Measurements from ENCODE around the gene DENND4C.
"Not testable (repeated sequence)": the region's sequence is repeated elsewhere in the genome, so short reads cannot be mapped to it uniquely, and the experiment has no call there.

Gene DENND4C

DNA sequence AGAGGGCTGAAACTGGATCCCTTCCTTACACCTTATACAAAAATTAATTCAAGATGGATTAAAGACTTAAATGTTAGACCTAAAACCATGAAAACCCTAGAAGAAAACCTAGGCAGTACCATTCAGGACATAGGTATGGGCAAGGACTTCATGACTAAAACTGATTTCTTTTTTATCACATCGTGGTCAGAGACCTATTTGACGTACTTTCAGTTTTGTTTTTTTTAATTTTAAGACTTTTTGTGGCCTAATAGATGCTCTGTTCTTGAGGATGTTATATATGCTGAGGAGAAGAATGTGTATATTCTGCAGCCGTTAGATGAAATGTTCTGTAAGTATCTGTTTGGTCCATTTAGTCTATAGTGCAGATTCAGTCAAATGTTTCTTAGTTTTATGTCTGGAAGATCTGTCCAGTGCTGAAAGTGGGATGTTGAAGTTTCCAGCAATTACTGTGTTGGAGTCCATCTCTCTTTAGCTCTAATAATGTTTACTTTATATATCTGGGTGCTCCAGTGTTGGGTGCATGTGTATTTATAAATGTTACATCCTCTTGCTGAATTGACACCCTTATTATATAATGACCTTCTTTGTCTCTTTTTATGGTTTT is 36.4 kb downstream of the DENND4C start:
- not testable (repeated sequence) for DNase-seq (ENCODE audit: low spot score)

DNA sequence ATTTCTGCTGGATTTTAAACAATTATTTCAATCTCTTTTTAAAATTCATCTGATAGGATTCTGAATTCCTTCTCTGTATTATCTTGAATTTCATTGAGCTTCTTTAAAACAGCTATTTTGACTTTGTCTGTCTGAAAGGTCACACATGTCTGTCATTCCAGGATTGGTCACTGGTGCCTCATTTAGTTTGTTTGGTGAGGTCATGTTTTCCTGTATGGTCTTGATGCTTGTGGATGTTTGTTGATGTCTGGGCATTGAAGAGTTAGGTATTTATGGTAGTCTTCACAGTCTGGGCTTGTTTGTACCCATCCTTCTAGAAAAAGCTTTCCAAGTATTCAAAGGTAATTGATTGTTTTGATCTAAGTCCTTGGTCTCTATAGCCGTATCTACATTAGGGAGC is 39.1 kb downstream of the DENND4C start:
- DNase-seq (ENCODE audit: low spot score), result no peak

- no peak for DNase-seq (ENCODE audit: low spot score)
Measured at GRCh38 chr9:19270421-19270949, 40.0 kb downstream of the DENND4C start.

DNA sequence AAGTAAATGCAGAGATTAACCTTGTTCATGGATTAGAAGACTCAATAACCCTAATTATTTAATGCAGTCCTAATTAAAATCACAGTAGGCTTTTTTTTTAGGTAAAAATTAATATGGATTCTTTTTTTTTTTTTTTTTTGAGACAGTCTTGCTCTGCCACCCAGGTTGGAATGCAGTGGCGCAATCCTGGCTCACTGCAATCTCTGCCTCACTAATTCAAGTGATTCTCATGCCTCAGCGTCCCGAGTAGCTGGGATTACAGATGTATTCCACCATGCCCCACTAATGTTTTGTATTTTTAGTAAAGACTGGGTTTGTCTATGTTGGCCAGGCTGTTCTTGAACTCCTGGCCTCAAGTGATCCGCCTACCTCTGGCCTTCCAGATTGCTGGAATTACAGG is 40.6 kb downstream of the DENND4C start:
- no peak for DNase-seq (ENCODE audit: low spot score)

DNA sequence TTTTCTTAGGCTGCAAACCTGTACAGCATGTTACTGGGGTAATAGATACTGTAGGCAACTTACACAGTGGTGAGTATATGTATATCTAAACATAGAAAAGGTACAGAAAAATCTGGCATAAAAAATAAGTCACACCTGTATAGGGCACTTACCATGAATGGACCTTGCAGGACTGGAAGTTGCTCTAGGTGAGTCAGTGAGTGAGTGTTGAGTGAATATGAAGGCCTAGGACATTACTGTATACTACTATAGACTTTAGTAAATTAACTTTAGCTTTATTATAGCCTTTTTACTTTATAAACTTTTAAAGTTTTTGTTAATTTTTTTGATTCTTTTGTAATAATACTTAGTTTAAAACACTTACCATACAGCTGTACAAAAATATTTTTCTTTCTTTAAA is 51.3 kb downstream of the DENND4C start:
- DNase-seq (ENCODE audit: low spot score), result no peak

DNA sequence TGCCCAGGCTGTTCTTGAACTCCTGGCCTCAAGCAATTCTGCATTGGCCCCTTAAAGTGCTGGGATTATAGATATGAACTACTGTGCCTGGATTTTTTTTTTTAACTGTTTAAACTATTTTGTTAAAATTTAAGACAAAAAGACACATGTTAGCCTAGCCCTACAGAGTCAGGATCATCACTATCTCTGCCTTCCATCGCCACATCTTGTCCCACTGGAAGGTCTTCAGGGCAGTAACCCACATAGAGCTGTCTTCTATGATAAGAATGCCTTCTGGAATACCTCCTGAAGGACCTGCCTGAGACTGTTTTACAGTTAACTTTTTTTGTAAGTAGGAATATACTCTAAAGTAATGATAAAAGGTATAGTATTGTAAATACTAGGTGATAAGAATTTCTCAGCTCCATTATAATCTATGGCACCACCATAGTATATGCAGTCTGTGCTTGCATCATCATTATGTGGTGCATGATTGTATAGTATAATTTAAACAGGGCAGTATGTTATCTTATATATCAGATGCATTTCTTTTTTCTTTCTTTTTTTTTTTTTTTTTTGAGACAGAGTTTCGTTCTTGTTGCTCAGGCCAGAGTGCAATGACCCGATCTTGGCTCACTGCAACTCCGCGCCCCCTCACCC is 52.7 kb downstream of the DENND4C start:
- no peak for DNase-seq (ENCODE audit: low spot score)

DNA sequence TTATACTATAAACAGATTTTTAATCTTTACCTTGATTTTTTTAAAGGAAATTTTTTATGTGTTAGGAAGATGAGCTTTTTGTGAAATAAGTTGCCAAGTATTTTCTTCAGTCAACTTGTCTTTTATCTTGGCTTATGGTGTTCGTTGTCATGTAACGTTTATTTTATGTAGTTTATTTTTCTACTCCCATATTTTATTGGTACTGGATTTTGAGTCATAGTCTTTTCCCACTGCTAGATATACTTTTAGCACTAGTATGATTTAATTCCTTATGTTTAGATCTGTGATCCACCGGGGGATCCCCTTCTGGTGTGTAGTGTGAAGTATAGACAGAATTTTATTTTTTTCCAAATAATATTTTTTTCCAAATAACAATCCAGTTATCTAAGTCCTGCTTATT is 54.2 kb downstream of the DENND4C start:
- no peak for DNase-seq (ENCODE audit: low spot score)

GRCh38 chr9:19286634-19287188 is 56.2 kb downstream of the DENND4C start:
- no peak for DNase-seq (ENCODE audit: low spot score)

DNA sequence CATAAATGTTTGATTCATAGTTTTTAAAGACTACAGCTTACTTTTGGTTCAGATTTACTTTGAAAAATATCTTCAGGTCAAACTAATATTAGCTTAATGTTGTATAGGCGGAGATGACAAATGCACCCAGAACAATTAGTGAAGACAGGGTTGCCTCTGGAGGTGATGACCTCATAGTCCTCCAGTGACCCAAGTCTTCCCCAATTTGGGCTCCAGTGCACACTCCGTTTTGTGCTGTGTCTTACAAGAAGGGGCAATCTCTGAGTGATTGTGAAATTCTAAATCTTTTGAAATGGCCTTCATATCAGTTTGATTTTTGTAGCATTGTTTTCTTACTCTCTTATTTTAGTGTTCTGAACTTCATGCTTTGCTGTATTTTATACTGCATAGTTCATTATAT is 57.6 kb downstream of the DENND4C start:
- DNase-seq (ENCODE audit: low spot score), result no peak

GRCh38 chr9:19290103-19290502 is 59.6 kb downstream of the DENND4C start:
- DNase-seq (ENCODE audit: low spot score), result no peak

DNA sequence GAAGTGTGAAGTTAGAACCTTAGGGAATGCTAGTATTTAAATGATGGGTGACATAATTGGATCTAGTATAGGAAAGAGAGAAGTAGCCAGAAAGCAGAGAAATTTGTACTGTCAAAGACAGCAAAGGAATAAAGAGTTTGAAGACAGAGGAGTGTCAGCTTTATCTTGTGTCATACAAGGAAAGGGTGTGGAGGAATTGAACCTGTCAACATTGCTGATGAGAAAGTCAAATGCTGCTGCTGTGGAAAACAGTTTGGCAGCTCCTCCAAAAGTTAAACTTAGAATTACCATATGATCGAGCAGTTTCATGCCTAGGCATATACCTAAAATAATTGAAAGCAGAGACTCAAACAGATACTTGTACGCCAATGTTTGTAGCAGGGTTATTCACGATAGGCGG is 63.7 kb downstream of the DENND4C start:
- no peak for DNase-seq (ENCODE audit: low spot score)

GRCh38 chr9:19298436-19299000 is 68.0 kb downstream of the DENND4C start:
- DNase-seq (ENCODE audit: low spot score), result no peak

DNA sequence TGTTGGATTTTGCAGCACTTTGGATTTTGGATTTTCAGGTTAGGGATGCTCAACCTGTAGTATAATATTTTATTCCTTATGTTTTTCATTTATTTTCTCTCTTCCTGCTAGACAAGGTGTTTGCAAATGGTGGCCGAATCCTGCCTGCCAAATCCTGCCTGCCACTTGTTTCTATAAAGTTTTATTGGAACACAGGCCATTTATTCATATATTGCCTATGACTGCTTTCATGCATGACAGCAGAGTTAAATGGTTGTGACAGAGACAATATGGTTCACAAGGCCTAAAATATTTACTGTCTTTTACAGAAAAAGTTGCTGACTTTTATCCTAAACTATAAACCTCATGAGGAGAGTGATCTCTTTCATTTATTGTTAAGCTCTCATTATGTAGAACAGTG is 72.7 kb downstream of the DENND4C start:
- no peak for DNase-seq (ENCODE audit: low spot score)

DNA sequence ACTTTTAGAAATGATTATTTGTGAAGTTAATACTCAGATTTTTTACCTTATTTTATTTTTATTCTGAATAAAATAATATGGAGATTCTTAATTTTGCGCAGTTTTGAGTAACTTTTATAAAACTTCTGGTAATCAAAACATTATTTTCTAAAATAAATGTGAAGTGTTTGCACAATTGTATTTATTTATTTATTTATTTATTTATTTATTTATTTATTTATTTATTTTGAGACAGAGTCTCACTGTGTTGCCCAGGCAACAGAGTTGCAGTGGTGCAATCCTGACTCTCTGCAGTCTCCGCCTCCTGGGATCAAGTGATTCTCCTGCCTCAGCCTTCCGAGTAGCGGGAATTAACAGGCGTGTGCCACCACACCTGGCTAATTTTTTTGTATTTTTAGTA is 76.1 kb downstream of the DENND4C start:
- no peak for DNase-seq (ENCODE audit: low spot score)

- DNase-seq (ENCODE audit: low spot score), result no peak
Measured at GRCh38 chr9:19310246-19310645, 79.8 kb downstream of the DENND4C start.

- DNase-seq (ENCODE audit: low spot score), result peak; percentile 31
Measured at GRCh38 chr9:19313573-19313972, 83.1 kb downstream of the DENND4C start.

DNA sequence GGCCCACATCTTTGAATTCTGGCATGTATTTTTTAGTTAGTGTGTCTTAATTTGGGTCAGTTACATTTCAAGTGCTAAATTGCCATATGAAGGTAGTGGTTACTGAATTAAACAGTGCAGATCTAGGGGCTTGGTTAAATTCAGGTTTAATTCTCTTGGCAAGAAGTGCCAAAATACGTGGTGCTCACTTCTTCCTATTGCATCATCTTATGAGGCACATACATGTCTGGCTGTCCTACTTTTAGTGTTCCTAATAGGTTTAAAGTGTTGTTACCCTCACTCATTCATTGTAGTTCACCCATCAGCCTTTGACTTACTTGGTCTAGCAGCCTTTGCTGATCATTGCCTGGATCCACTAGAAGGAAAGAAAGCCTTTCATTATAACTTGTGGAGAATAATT is 90.0 kb downstream of the DENND4C start:
- DNase-seq (ENCODE audit: low spot score), result no peak

DNA sequence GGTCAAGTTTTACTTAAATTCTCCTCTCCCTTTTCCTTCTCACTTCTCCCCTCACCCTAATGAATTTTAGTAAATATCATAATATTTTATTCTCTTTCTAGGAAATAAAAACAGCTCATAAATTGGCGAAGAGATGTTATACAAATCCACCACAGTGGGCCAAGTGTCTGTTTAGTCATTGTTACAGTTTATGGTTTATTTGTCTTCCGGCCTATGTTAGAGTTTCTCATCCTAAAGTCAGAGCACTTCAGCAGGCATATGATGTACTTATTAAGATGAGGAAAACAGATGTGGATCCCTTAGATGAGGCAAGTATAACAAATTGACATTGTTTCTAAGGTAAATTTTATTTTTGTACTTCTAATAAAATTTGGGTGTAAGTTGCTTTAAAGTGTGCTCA is 101.4 kb downstream of the DENND4C start:
- DNase-seq (ENCODE audit: low spot score), result no peak

GRCh38 chr9:19336166-19336565 is 105.7 kb downstream of the DENND4C start:
- no peak for DNase-seq (ENCODE audit: low spot score)

DNA sequence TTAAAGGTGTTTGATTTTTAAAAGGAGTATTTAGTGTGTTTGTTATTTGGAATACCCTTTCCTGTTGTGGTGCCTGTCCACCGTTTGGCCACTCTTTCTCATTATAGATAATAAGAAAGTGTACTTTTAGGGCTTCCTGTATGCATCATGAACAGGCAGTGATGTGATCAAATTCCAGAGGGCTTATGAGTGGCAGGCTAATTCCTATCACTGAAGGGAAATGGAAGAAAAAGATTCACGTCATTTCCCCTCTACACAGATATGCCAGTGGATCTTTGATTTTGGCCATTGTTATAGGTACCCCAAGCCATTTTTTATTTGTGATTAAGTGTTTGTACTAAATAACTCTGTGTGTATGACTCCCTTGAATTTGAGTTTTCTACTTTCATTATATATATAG is 112.5 kb downstream of the DENND4C start:
- DNase-seq (ENCODE audit: low spot score), result no peak

DNA sequence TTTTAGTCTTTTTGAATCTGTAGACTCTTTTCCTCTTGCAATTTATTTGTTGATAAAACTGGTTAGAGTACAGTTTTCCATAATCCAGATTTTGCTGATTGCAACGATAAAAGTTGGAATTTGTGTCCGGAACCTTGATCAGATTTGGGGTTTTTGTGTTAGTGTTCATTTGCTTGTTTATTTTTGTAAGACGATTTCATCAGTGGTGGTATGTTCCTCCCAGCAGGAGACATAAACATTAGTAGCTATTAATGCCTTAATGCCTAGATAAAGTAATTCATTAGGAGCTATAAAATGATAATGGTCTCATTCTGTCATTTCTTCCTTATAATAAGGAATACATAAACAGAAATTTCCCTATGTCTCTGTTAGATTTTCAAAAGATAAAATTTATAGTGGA is 128.2 kb downstream of the DENND4C start:
- no peak for DNase-seq (ENCODE audit: low spot score)

- DNase-seq (ENCODE audit: low spot score), result no peak
Measured at GRCh38 chr9:19369107-19369506, 138.6 kb downstream of the DENND4C start.

GRCh38 chr9:19371942-19372341 is 141.4 kb downstream of the DENND4C start:
- peak; percentile 28 for DNase-seq (ENCODE audit: low spot score)

Measured in D341Med (cell line).